Measurements from ENCODE around the gene TMEM51. TPM values are rescaled to one million over a fixed set of nuclear protein-coding genes. Genes with fewer than 3 reads are reported as not detected.

Gene TMEM51
- 10 to 100 TPM; 18.4 to 42.1 (median 25.6) TPM for total RNA-seq
- polyA plus RNA-seq = 10 to 100 TPM; 18.2 to 28.2 TPM

DNA sequence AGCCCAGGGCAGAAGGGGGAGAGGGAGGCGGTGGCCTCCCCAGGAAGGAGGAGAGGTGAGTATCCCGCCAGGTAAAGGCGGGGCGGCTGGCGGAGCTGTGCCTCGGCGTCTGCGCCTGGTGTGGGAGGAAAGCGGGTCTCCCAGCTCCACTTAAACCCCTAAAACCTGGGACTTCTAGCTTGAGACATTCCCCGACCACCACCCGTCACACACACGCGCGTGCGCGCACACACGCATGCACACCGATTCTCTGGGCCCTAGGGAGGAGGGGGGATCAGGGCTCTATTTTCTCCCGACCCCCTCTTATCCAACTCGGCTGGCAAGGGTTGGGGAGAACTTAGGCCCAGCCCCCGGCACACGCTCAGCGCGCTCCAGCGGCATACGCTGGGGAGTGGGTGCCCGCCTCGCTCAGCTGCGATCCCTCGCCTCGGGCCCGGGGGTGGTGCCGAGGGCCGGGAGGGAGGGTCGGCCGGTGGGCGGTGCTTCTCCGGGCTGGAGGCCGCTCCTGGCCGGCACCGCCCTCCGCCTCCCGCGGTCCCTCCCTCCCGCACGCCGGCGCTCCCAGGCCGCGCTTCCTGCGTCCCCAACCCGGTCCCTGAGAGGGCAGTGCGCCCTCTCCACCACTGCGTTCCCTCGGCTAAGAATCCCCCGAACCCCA lies at the start of gene TMEM51:
Gene TMEM51, plus strand, starts transcription at position 564 of the 658 bp plus-strand sequence. CDS start 61,341 bp downstream, outside the sequence.
- ATAC-seq (peak; percentile 70 to 81 (median 74)), FAIRE-seq (no peak), DNase-seq (peak; percentile 86 to 95 (median 91))
- Histone ChIP-seq H3K27ac (peak within 1 kb of the TSS; percentile 95 to 100 (median 99)), H3K9me3 (no peaks in the 10 kb centered on the region), H3K4me1 (peaks cover 20 to 51% (median 23%) of the 10 kb centered on the region in 3 donors), H3K36me3 (no peaks in the 10 kb centered on the region), H3K27me3 (no peaks in the 10 kb centered on the region), H3K4me3 (peak within 1 kb of the TSS; percentile 72 to 97 (median 88))
- WGBS, 2 donors = 0 to 1% methylated on average over 32 to 56 of the region's 56 CpGs
- TF ChIP-seq, protein P1, sequence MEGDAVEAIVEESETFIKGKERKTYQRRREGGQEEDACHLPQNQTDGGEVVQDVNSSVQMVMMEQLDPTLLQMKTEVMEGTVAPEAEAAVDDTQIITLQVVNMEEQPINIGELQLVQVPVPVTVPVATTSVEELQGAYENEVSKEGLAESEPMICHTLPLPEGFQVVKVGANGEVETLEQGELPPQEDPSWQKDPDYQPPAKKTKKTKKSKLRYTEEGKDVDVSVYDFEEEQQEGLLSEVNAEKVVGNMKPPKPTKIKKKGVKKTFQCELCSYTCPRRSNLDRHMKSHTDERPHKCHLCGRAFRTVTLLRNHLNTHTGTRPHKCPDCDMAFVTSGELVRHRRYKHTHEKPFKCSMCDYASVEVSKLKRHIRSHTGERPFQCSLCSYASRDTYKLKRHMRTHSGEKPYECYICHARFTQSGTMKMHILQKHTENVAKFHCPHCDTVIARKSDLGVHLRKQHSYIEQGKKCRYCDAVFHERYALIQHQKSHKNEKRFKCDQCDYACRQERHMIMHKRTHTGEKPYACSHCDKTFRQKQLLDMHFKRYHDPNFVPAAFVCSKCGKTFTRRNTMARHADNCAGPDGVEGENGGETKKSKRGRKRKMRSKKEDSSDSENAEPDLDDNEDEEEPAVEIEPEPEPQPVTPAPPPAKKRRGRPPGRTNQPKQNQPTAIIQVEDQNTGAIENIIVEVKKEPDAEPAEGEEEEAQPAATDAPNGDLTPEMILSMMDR (IDR thresholded peaks at IDR 0.05) = no peak
- intact Hi-C loops (cut with DNase I) = loop anchor here in 1 of 3 donors (5.0 to 10.0 kb wide), 2 partner anchors 49 to 121 kb away; no protein-coding TSS in a partner anchor

DNA sequence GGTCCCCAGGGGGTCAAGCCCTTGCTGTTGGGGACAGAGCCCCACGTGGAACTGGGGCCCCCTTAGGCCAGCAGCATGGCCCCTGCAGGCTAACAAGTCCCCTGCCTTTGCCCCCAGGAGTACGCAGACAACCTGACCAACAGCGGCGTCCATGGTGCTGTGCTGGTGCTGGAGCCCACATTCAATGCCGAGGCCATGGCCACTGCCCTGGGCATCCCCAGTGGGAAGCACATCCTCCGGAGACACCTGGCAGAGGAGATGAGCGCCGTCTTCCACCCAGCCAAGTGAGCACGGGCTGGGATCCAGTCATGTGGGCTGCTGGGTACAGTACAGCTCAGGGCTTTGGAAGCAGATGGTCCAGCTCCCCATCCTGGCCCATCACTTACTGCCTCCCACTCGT lies 49.6 kb upstream of the TMEM51 start:
- Histone ChIP-seq H3K9me3 (no peaks in the 10 kb centered on the region), H3K36me3 (no peaks in the 10 kb centered on the region), H3K4me1 (peaks cover 0 to 4% (median 0%) of the 10 kb centered on the region in 3 donors), H3K27me3 (no peaks in the 10 kb centered on the region), H3K4me3 (no peak overlapping the region), H3K27ac (no peak overlapping the region)
- WGBS, 2 donors = 79 to 80% methylated on average over 10 of the region's 10 CpGs
- DNase-seq (no peak), ATAC-seq (no peak), FAIRE-seq (no peak)
- intact Hi-C loops (cut with DNase I) = no loop called here
- TF ChIP-seq, protein P1 (IDR thresholded peaks at IDR 0.05) = no peak

DNA sequence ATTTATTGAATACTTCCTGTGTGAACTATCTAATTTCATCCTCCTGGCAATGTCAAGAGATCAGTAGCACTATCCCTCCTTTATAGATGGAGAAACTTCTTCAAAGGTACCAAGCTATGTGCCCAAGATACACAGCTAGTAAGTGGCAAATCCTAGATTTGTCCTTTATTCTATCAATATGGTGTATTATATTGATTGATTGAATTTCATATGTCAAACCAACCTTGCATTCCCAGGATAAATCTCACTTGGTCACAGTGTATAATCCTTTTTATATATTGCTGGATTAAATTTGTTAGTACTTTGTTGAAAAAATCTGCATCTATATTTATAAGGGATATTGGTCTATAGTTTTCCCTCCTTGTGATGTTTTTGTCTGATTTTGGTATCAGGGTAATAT lies 48.8 kb upstream of the TMEM51 start:
- no peaks in the 10 kb centered on the region for H3K9me3 ChIP-seq
- DNase-seq (no peak), ATAC-seq (no peak), FAIRE-seq (no peak)
- no peaks in the 10 kb centered on the region for H3K27me3 ChIP-seq
- intact Hi-C loops (cut with DNase I) = no loop called here
- H3K36me3 ChIP-seq = no peaks in the 10 kb centered on the region
- TF ChIP-seq, protein P1 (IDR thresholded peaks at IDR 0.05) = no peak
- no peak overlapping the region for H3K4me3 ChIP-seq
- peaks cover 0 to 4% (median 0%) of the 10 kb centered on the region in 3 donors for H3K4me1 ChIP-seq
- no peak overlapping the region for H3K27ac ChIP-seq

GRCh38 chr1:15106608-15107007 lies 46.9 kb upstream of the TMEM51 start:
- Histone ChIP-seq H3K27me3 (no peaks in the 10 kb centered on the region), H3K4me3 (no peak overlapping the region), H3K27ac (no peak overlapping the region), H3K4me1 (no peaks in the 10 kb centered on the region), H3K36me3 (no peaks in the 10 kb centered on the region), H3K9me3 (no peaks in the 10 kb centered on the region)
- intact Hi-C loops (cut with DNase I) = no loop called here
- FAIRE-seq (no peak), ATAC-seq (peak in 1 of 4 donors; percentile 38), DNase-seq (peak in 1 of 6 donors; percentile 61)
- TF ChIP-seq, protein P1 (IDR thresholded peaks at IDR 0.05) = no peak
- WGBS, 2 donors = 31 to 37% methylated on average over 7 of the region's 7 CpGs

GRCh38 chr1:15107058-15107687 lies 46.4 kb upstream of the TMEM51 start:
- Histone ChIP-seq H3K9me3 (no peaks in the 10 kb centered on the region), H3K36me3 (no peaks in the 10 kb centered on the region), H3K27me3 (no peaks in the 10 kb centered on the region), H3K4me3 (no peak overlapping the region), H3K27ac (no peak overlapping the region), H3K4me1 (no peaks in the 10 kb centered on the region)
- WGBS, 2 donors = 82 to 83% methylated on average over 1 of the region's 1 CpG
- FAIRE-seq (no peak), ATAC-seq (no peak), DNase-seq (no peak)
- intact Hi-C loops (cut with DNase I) = no loop called here
- TF ChIP-seq, protein P1 (IDR thresholded peaks at IDR 0.05) = no peak
